Keratinocyte (primary cell): ENCODE results near the gene TMOD3.

Source experiments
- CTCF ChIP-seq, 3 experiments: IDR thresholded peaks in 1 of 3; conservative IDR thresholded peaks in 1 of 3; optimal IDR thresholded peaks in 1 of 3; 2 replicates in 2 of 3; 3 replicates in 1 of 3; pipeline versions ENCODE3 to v1.5.1; 2011; ENCODE audit warnings: low read length in 3 of 3, mild to moderate bottlenecking in 3 of 3, moderate library complexity in 2 of 3, control low read depth in 1 of 3, inconsistent platforms in 1 of 3; ENCODE audit not compliant: insufficient read depth in 2 of 3; ENCODE audit errors: extremely low read depth in 1 of 3
- EZH2 ChIP-seq: IDR thresholded peaks from one replicate; pipeline ENCODE4 v1.6.1; 2012; ENCODE audit warnings: inconsistent platforms, mild to moderate bottlenecking, low read length, moderate library complexity

- no peak for TF ChIP-seq CTCF (optimal IDR thresholded peaks at IDR 0.05 in 1 of 3, IDR thresholded peaks at IDR 0.05 in 1 of 3, conservative IDR thresholded peaks at IDR 0.05 in 1 of 3; ENCODE audit: extremely low read depth in 1 of 3, insufficient read depth in 2 of 3, low read length in 3 of 3)
- TF ChIP-seq EZH2: no peak
Measured at GRCh38 chr15:51932161-51932560, 102.7 kb downstream of the TMOD3 start.
